ENCODE results near the gene PHKG2.

The PHKG2 gene

DNA sequence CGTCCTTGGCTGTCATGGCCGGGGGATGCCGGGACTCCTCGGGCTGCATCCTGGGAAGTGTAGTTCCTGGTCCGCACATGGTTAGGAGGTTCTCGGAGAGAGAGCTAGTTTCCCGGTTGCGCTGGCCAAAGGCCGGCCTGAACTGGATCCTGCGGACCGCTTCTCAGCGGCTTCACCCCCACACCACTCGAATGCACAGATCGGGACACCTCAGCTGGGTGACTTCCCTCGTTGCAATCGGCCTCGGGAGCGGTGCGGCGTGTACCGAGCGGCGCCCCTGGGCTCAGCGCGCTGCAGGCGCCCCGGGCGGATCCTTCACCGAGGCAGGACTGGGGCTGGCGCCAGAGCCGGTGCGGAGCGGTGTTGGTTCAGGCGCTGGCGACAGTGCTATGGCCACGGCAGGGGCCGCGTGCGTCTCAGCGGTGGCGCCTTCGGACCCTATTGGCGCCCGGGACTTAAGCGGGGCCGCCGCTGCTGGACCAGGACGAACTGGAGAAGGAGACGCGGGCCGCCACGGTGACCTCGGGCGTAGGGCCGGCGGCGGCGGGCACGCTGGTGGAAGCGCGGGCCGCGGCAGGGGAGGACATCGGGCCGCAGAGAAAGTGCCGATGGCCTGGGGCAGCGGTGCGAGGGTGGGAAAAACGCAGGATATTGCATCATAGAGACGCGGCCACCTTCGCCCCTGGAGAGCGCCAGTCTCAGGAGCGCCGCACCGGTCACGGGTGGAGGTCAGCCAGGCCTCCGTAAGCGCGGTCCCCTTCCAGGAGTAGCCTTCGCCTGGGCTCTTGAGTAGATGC lies 27.4 kb downstream of the PHKG2 start:
- peak; percentile 34 to 46 for DNase-seq (ENCODE audit: low read depth in 2 of 2)

DNA sequence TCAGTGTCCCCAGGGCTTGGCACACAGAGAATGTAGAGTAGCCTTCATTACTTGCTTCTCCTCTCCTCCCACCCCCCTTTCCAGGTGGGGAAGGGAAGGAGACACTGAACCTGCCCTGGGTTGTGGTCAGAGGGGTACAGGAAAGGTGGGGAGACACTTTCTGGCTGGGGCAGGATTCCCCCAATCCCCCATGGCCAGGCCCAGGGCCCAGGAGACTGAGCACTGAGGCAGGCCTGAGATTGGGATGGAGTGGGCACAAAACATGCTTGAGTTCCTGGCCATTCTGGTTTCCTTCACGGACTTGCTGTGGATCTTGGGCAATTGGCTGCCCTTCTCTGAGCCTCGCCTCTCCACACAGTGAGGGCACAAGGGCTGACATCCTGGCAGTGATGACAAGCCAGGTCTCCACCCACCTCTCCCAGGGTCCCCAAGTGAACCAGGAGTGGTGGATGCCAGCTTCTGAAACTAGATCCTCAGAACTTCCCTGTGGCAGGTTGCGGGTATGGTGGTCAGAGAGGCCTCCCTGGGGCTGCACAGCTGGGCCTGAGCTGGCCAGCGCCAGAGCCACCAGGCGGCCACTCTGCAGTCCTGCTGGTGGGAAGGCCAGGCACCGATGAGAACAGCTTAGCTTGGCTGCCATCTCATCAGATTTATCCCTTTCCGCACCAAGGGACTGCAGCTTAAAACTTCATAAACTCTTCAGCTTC lies 29.5 kb downstream of the PHKG2 start:
- DNase-seq (ENCODE audit: low read depth in 2 of 2): no peak

DNA sequence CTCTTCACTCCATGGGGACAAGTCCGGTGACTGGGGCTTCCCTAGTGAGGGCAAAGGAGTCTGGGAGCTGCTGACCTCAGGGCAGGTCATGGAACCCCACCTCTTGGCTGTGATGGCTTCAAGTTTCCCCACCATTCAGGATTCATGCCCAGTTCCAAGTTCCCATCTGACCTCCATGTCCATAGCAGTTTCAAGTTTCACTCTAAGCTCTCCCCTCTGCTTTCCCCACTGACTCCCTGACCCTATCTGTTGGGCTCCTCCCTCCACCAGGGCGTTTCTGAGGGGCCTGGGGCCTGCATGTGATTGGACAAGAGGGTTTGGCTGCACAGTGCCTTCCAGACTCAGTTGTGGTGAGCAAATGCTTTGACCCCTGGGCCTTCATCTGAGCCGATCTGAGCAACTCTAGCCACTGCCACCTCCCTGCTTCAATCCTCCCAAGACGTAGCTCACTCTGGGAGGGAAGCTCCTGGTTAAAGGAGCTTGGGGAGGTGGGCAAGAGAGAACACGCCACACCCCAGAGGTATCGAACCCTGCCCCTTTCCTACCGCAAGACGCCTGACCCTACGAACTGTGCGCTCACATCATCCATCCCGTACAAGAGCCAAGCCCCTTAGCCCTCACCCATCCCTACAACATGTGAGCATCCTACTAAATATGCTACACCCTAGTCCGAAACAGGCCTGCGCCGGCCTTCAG lies 30.5 kb downstream of the PHKG2 start:
- DNase-seq (ENCODE audit: low read depth in 2 of 2): no peak

DNA sequence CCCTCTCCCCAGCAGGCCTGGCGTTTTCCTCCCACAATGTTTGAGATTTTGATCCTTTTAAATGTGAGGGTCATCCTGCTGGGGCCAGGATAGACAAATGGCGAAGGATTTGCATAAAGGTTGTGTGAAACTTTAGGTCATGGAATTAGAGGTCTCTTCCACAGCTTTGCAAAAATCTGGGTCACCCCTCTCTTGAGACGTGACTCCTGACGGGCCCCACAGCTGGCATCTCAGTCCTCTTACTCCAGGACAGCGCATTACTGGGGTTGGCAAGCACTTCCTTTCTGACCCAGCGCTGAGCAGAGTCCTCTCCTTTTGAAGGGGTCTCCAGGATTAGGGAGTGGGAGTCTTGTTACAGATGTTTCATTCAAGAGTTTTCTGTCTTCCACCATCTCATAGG lies 31.4 kb downstream of the PHKG2 start:
- no peak for DNase-seq (ENCODE audit: low read depth in 2 of 2)

DNA sequence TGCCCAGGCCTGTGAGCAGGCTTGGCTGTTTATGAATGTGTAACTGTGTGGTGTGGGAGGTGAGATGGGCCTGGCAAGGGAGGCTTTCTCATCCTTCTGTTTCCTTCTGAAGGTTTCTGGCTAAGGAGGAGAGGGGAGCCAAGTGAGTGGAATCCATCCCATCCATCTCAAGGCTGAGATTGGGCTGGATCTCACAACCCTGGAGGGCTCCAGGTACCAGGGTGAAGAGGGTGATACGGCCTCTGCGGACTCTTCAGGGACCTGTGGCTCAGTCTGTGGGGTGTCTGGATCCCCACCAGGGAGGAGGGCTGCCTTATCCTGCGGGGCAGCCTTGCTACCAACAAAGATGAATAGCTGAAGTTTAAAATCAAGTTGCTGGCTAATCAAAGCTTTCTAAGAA lies 31.8 kb downstream of the PHKG2 start:
- no peak for DNase-seq (ENCODE audit: low read depth in 2 of 2)

DNA sequence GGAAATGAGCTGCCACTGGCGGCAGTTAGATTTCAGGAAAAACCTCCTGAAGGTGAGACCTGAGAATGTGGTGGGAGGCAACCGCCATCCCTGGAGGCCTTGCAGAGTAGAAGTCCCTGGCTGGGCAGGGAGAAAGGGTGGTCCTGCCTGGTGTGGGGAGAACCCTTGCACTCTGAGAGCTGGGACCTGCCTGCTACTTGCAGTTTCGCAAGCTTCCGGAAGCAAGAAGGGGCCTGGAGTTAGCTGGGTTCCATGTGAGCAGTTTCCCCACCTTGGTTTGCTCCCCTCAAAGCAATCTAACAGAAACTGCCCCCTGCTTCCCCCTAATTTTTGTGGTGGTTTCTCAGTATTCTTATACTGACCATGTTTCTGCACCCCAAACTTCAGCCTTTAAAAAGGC lies 32.3 kb downstream of the PHKG2 start:
- no peak for DNase-seq (ENCODE audit: low read depth in 2 of 2)

DNA sequence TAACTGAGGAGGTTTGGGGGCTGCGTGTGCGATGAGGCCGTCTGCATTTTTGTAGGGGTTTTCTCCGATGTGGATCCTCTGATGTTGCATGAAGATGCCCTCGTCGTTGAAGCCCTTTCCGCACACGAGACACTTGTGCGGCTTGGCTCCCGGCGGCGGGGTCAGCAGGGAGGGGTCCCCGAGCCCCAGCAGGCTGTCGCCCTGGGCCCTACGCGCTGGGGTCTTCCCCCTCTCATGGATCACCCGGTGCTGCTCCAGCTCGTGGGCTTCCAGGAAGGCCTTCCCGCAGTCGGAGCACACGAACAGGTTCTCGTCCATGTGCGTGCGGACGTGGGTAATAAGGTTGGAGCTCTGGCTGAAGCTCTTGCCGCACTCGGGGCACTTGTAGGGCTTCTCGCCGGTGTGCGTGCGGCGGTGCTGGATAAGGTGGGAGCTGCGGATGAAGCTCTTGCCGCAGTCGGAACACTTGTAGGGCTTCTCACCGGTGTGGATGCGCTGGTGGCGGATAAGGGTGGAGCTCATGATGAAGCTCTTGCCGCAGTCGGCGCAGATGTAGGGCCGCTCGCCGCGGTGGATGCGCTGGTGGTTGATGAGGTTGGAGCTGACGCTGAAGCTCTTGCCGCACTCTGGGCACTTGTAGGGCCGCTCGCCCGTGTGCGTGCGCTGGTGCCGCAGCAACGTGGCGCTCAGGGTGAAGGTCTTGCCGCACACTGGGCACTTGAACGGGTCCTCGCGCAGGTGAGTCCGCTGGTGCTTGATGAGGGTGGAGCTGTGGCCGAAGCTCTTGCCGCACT lies 34.5 kb downstream of the PHKG2 start:
- no peak for DNase-seq (ENCODE audit: low read depth in 2 of 2)

DNA sequence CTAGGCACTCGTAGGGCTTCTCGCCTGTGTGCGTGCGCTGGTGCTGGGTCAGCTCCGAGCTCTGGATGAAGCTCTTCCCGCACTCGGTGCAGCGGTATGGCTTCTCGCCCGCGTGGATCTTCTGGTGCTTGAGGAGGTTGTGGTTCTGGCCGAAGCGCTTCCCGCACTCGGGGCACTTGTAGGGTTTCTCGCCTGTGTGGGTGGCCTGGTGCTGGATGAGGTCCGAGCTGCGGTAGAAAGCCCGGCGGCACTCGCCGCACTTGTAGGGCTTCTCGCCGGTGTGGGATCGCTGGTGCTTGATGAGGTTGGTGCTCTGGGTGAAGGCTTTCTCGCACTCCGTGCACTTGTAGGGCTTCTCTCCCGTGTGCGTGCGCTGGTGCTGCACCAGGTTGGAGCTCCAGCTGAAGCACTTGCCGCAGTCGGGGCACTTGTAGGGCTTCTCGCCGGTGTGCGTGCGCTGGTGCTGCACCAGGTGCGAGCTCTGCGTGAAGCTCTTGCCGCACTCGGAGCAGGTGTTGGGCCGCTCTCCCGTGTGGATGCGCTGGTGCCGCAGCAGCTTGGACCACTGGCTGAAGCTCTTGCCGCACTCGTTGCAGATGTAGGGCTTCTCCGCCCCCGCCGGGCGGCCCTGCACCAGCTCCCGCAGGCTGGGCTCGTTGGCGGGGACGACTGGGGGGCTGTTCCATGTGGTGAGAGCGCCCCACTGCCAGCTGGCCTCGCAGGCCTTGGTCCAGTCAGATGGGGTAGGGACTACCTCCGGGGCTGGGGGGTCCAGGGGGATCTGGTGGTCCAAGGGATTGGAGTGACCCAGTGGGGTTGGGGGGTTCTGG lies 35.3 kb downstream of the PHKG2 start:
- no peak for DNase-seq (ENCODE audit: low read depth in 2 of 2)

DNA sequence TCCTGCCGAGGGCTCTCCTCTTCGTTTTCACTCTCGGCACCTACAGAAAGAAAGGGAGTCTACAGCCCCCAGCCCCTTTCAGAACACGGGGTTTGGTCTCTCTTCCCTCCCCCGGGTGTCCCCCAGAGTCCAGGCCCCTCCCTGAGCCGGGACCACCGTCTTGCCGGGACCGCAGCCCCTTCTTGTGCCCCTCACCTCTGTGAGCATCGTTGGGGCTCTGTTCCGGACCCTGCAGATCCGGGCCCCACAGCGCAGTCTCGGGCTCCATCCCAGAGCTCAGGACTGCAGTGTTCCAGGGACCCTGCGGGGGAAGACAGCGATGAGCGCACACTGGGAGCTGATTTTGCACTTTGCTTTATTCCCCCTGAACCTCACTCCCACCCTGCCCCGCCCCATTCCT lies 36.0 kb downstream of the PHKG2 start:
- no peak for DNase-seq (ENCODE audit: low read depth in 2 of 2)

DNA sequence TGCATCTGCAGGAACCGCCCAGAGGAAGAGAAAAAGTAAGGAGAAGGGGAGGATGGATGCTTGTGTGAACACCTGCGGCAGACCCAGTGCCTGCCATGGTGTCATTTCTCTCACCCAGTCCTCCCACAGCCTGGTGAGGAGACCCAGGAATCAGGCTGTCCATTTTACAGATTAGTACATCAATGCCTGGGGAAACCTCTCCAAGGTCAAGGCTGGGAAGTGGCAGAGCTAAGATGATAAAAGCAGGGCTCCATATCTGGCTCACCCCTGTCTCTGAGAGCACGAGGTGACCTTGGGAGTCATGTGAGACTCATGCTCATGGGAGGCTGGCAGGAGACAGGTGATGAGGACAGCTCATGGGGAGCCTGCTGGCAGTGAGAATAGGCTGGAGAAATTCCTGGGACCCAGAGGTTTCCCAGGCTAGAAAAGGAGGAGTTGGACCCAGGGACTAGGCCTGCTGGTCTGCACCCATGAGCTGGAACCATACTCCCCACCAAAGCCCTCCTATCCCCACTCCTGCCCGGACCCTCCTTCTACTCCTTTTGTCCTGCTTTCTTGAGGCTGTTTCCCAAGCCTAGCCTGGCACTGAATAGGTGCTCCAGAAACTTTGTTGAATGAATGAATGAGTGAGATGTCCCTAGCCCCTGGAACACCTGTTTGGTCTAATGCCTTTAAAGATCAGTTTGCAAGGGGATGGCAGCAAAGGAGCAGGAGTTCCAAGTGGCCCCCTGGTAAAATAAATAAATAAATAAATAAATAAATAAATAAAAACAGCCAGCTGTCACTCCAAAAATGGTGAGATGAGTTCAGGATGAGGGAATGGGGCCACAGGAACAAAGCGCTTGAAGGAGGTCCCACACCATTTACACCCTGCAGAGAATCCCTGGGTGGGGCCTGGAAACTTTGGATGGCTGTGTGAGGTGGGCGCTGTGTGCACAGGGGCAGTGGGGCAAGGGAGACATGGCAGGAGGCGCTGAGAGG lies 37.2 kb downstream of the PHKG2 start:
- DNase-seq (ENCODE audit: low read depth in 2 of 2): no peak

DNA sequence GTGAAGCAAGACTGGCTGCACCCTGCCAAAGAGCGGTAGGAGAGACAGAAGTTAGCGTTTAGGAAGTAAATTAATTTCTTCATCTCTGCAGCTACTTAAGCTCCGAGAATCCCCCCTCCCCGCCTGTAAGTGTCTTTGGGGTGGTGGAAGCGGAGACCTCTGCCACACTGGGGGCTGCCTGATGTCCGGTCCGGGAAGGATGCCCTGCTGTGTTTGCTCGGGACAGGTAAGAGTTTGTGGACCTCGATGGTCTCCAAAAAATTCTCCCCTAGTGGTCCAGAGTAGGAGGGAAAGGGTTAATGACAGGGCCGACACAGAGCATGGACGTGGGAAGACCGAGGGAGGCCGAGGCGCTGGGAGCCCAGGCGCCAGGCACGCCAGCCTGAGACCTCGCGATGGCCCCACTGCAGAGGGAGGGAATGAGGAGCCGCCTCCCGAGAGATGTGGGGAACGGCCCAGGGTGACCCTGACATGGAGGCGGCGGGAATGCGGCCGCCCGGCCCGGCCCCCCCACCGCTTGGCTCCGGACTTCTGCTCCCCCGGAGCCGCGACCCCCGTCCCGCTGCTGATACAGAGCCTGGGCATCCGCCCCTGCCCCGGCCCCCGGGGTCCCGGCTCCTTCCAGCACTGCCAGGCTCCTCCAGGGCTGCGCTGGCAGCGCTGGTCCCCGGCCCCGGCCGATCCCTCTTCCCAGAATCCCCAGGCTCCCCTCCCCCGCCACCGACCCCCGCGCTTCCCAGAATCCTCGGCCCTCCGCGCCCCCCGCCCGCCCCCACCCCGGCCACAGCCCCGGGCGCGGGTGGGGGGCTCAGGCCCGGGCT lies 38.1 kb downstream of the PHKG2 start:
- no peak for DNase-seq (ENCODE audit: low read depth in 2 of 2)

DNA sequence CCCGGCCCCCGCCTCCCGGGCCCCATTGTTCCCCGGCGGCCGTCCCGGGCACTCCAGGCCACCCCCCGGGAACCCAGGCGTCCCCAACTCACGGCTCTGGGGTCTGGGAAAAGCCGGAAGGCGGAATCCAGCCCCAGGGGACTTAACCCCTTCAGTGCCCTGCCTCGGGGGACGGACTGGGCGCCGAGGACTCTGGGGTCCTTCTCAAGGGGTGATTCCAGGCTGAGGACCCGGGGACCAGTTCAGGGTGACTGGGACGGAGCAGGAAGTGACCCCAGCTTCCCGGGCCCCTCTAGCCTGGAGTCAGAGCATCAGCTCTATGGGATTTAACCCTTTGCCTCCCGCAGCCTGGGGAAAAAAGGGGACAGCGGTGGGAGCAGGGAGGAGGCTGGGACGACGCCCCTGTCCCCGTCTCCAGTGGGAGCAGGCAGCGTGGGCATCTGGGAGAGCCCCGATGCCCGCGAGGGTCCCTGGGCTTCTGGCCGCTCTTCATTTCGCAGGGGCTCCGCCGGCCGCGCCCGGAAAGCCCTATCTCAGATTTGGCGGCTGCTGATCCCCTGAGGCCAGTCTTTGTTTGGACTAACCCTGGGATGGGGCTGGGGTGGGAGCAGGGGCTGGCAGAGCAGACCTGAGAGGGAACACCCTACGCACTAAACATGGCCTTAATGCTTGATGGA lies 38.8 kb downstream of the PHKG2 start, which contains the start of gene ZNF629:
TSS of gene ZNF629 (minus strand) at position 270 of the 677 bp plus-strand sequence. CDS start 2,723 bp downstream, outside the sequence.
- peak in 1 of 2 experiments; percentile 40 for DNase-seq (ENCODE audit: low read depth in 2 of 2)

DNA sequence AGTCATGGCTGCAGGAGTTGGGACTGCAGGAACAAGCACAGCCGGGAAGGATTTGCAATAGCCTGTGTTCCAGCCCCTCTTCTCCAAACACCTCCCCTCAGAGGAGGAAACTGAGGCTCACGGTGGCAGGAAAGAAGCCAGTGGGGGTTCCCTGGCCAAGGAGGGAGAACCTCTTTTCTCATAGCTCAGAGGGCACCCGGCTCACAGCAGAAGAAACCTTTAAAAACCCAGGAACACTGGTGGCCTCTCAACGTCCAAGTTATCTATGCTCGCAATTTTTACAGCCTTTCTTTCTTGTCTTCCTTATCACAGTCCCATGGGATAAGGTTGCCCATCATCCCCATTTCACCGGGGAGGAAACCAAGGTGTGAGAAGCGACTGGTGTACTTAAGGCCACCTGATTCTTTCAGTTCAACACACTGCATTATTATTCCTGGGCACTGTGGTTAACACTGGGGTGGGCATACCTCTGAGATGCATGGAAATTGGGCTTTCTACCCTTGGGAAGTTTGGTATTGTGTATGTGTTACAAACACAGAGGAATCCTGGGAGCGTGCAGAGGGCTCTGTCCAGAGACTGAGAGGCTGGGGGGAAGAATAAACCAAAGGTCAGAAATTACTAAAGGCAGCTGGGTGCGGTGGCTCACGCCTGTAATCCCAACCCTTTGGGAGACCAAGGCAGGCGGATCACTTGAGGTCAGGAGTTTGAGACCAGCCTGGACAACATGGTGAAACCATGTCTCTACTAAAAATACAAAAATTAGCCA lies 39.6 kb downstream of the PHKG2 start:
- DNase-seq (ENCODE audit: low read depth in 2 of 2): no peak

DNA sequence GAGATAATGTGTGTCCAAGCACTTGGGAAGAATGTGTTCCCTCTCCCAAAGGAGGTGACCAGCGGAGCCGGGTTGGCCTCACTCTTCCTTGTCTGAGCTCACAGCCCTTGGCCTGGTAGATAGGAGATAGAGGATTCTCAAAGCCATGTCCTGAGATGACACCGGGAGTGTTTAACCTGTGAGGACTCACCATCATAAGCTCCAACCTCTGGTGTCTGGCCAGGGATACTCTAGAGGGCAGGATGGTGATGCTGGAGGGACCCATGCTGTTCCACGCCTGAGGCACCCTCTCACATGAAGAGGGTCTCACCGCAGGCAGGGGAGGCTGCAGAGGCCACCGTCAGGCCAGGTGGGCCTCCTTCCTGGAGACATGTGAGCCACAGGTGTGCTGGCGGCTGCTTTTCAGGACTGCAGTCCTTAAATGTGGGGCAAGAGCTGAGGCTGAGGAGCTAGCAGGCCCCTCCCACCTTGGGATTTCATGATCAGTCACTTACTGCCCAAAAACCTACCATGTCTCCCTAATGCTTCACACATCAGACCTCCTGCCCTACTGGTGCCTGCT lies 45.4 kb downstream of the PHKG2 start:
- no peak for DNase-seq (ENCODE audit: low read depth in 2 of 2)

DNA sequence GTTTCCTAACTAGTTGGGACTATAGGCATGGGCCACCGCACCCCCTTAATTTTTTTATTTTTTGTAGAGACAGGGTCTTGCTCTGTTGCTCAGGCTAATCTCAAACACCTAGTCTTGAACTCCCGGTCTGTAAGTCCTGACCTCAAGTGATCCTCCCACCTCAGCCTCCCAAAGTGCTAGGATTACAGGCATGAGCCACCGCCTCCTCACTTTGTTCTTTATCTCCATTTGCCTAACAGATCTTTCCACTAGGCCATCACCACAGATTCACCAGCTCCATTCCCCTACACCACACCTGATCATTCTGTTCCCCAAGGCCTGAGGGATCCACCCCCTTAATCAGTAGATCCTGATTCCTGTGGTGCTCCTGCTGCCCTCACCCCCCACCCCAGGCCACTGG lies 46.4 kb downstream of the PHKG2 start:
- DNase-seq (ENCODE audit: low read depth in 2 of 2): no peak

DNA sequence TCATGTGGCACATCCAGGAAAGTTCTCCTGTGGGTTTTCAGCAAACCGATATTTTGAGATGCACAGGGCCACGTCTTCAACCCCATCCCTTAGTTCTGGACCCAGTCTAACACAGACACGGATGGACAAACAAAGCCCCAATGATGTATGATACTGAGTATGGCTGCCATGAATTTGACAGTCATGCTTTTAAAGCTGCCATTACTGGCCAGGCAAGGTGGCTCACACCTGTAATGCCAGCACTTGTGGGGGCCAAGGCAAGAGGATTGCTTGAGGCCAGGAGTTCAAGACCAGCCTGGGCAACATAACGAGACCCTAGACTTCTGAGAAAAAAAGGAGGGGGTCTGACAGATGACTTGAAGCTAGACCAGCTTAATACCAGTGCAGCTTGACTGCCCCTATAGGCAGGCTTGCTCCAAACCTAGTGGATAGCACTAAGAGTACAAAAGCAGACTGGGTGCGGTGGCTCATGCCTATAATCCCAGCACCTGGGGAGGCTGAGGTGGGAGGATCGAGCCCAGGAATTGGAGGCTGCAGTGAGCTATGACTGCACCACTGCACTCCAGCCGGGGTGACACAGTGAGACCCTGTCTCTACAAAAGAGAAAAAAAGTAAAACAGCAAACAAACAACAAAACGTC lies 49.6 kb downstream of the PHKG2 start:
- no peak for DNase-seq (ENCODE audit: low read depth in 2 of 2)

Measured in fibroblast of skin of left biceps (primary cell).